ENCODE data around the gene SUGP2. TPM values are rescaled to one million over a fixed set of nuclear protein-coding genes. Genes with fewer than 3 reads are reported as not detected.

Gene SUGP2
- total and polyA plus RNA-seq, 9 of the 15 experiments (the other 6 are each of a cell fraction or from before 2014, with no cell fraction given) = 13.1 to 101 (median 63.1) TPM

DNA sequence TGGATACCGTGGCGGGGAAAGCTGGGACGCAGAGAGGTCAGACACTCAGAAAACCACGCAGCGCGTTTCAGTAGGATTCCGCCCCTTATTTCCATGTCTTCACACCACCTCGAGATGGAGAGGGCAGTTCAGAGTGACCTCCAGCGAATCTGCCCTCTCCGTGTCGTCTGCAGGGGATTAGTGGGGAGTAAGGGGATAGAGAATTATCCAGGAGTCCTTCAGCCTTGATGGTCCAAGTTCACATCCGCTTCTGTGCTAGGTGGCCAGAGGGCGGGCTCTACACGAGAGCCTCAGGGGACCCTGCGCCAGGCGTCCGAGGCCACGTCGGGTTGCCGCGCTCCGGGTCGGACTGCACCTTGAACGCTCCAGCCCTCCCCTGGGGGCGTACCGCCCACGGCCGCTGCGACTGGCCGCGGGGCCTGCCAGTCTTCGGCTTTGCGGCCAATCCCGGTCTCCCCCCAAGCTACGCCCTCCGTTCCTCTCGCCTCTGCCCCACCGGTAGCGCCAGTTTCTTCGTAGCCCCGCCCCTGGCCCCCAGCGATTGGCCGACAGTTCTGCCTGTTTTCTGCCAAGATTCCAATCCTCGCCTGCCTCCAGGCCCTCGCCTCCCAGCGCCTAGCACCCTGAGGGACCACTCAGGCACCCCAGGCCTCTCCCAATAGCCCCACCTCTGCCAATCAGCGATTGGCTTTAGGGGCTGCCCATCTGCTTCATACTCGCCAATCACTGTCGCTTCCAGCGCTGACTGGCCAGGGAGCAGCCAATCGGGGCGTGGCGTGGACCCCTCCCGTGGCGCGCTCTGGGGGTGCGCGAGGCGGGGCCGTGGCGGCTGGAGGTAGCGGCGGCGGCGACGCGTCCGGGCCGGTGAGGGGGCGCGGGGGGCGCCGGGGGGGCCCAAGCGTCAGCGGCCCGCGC, 30.1 kb upstream of the SUGP2 start, which contains the start of gene SLC25A42 (continued):
- TF ChIP-seq SRSF3 (IDR thresholded peaks at IDR 0.05; ENCODE audit: insufficient read depth, low read length) (no peak), CBFB (CRISPR knock-in tag; IDR thresholded peaks at IDR 0.05) (no peak), ZNF12 (CRISPR knock-in tag; IDR thresholded peaks at IDR 0.05) (no peak), NEUROD1 (IDR thresholded peaks at IDR 0.05; ENCODE audit: borderline replicate concordance, low read depth, low read length, partially characterized antibody) (peak; percentile 98), ARNT (IDR thresholded peaks at IDR 0.05) (0 out of 4 replicates have a peak, but pooled peaks of 1 of the 2 experiments have one; percentile 17), TEAD1 (CRISPR knock-in tag; IDR thresholded peaks at IDR 0.05) (no peak), ZNF551 (CRISPR knock-in tag; IDR thresholded peaks at IDR 0.05) (no peak), FOSL1 (tag; conservative IDR thresholded peaks at IDR 0.05) (no peak), MEF2A (IDR thresholded peaks at IDR 0.05; ENCODE audit: control insufficient read depth, low read depth, low read length) (no peak), HOXB6 (CRISPR knock-in tag; IDR thresholded peaks at IDR 0.05; ENCODE audit: borderline replicate concordance) (no peak), ETV6 (IDR thresholded peaks at IDR 0.05; ENCODE audit: borderline replicate concordance in 1 of 2, low read depth in 2 of 2, low read length in 1 of 2) (no peak), ETV6 (CRISPR knock-in tag; IDR thresholded peaks at IDR 0.05; ENCODE audit: borderline replicate concordance) (no peak)
- TF ChIP-seq, protein P1, sequence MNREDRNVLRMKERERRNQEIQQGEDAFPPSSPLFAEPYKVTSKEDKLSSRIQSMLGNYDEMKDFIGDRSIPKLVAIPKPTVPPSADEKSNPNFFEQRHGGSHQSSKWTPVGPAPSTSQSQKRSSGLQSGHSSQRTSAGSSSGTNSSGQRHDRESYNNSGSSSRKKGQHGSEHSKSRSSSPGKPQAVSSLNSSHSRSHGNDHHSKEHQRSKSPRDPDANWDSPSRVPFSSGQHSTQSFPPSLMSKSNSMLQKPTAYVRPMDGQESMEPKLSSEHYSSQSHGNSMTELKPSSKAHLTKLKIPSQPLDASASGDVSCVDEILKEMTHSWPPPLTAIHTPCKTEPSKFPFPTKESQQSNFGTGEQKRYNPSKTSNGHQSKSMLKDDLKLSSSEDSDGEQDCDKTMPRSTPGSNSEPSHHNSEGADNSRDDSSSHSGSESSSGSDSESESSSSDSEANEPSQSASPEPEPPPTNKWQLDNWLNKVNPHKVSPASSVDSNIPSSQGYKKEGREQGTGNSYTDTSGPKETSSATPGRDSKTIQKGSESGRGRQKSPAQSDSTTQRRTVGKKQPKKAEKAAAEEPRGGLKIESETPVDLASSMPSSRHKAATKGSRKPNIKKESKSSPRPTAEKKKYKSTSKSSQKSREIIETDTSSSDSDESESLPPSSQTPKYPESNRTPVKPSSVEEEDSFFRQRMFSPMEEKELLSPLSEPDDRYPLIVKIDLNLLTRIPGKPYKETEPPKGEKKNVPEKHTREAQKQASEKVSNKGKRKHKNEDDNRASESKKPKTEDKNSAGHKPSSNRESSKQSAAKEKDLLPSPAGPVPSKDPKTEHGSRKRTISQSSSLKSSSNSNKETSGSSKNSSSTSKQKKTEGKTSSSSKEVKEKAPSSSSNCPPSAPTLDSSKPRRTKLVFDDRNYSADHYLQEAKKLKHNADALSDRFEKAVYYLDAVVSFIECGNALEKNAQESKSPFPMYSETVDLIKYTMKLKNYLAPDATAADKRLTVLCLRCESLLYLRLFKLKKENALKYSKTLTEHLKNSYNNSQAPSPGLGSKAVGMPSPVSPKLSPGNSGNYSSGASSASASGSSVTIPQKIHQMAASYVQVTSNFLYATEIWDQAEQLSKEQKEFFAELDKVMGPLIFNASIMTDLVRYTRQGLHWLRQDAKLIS (CRISPR knock-in tag; IDR thresholded peaks at IDR 0.05) = no peak
- TF ChIP-seq, protein P2, sequence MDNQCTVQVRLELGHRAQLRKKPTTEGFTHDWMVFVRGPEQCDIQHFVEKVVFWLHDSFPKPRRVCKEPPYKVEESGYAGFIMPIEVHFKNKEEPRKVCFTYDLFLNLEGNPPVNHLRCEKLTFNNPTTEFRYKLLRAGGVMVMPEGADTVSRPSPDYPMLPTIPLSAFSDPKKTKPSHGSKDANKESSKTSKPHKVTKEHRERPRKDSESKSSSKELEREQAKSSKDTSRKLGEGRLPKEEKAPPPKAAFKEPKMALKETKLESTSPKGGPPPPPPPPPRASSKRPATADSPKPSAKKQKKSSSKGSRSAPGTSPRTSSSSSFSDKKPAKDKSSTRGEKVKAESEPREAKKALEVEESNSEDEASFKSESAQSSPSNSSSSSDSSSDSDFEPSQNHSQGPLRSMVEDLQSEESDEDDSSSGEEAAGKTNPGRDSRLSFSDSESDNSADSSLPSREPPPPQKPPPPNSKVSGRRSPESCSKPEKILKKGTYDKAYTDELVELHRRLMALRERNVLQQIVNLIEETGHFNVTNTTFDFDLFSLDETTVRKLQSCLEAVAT (IDR thresholded peaks at IDR 0.05) = peak in 1 of 2 experiments; percentile 97; a peak in 2 of 4 replicates
- TF ChIP-seq, protein P3, sequence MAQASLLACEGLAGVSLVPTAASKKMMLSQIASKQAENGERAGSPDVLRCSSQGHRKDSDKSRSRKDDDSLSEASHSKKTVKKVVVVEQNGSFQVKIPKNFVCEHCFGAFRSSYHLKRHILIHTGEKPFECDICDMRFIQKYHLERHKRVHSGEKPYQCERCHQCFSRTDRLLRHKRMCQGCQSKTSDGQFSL (CRISPR knock-in tag; IDR thresholded peaks at IDR 0.05) = no peak
- TF ChIP-seq, protein P3 (tag; IDR thresholded peaks at IDR 0.05) = no peak
- TF ChIP-seq, protein P4, sequence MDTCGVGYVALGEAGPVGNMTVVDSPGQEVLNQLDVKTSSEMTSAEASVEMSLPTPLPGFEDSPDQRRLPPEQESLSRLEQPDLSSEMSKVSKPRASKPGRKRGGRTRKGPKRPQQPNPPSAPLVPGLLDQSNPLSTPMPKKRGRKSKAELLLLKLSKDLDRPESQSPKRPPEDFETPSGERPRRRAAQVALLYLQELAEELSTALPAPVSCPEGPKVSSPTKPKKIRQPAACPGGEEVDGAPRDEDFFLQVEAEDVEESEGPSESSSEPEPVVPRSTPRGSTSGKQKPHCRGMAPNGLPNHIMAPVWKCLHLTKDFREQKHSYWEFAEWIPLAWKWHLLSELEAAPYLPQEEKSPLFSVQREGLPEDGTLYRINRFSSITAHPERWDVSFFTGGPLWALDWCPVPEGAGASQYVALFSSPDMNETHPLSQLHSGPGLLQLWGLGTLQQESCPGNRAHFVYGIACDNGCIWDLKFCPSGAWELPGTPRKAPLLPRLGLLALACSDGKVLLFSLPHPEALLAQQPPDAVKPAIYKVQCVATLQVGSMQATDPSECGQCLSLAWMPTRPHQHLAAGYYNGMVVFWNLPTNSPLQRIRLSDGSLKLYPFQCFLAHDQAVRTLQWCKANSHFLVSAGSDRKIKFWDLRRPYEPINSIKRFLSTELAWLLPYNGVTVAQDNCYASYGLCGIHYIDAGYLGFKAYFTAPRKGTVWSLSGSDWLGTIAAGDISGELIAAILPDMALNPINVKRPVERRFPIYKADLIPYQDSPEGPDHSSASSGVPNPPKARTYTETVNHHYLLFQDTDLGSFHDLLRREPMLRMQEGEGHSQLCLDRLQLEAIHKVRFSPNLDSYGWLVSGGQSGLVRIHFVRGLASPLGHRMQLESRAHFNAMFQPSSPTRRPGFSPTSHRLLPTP (IDR thresholded peaks at IDR 0.05; ENCODE audit: borderline replicate concordance, extremely low read depth, insufficient read length) = no peak

Measured in K562 (cell line).